GM18498 (cell line): ENCODE data around the gene NEU4.
"Not testable (repeated sequence)": the region's sequence is repeated elsewhere in the genome, so short reads cannot be mapped to it uniquely, and the experiment has no call there.

Experiments
- ATAC-seq: cut with Tn5 transposase; IDR thresholded peaks from one replicate; pipeline ENCODE4 v1.9.1; 2021; ENCODE audit warnings: mild to moderate bottlenecking, moderate library complexity; ENCODE audit not compliant: unreplicated experiment

The NEU4 gene

DNA sequence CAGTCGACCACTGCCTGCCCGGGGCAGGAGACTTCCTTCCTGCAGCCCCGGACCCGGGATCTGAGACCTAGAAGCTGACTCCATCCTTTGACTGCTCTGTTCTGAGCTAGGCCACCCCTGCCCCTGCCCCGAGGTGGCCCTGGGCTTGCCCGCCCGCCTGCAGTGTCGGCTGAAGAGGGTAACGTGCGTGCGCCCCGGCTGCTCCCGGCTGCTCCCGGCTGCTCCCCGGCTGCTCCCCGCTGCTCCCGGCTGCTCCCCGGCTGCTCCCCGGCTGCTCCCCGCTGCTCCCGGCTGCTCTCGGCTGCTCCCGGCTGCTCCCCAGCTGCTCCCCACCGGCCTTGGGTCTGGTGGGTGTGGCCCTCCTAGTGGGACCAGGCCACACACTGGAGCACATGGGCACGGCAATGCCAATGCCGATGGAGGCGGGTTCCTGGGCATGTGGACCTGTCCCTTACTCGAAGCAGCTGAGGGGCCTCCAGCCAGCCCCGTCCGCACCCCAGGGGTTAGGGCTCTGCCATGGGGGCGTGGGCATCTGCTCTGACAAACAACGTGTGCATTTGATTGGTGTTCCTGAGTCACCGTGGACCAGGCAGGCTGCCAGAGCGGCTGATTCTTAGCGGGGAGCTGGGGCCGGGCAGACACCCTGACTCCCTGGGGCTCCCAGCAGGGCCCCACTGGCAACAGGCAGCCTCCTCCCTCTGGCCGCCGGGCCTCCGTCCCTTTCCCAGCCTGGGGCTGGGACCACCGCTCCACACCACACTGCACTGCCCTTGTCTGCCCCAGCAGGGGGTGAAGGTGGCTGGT lies 34.4 kb upstream of the NEU4 start:
- ATAC-seq, result no peak

DNA sequence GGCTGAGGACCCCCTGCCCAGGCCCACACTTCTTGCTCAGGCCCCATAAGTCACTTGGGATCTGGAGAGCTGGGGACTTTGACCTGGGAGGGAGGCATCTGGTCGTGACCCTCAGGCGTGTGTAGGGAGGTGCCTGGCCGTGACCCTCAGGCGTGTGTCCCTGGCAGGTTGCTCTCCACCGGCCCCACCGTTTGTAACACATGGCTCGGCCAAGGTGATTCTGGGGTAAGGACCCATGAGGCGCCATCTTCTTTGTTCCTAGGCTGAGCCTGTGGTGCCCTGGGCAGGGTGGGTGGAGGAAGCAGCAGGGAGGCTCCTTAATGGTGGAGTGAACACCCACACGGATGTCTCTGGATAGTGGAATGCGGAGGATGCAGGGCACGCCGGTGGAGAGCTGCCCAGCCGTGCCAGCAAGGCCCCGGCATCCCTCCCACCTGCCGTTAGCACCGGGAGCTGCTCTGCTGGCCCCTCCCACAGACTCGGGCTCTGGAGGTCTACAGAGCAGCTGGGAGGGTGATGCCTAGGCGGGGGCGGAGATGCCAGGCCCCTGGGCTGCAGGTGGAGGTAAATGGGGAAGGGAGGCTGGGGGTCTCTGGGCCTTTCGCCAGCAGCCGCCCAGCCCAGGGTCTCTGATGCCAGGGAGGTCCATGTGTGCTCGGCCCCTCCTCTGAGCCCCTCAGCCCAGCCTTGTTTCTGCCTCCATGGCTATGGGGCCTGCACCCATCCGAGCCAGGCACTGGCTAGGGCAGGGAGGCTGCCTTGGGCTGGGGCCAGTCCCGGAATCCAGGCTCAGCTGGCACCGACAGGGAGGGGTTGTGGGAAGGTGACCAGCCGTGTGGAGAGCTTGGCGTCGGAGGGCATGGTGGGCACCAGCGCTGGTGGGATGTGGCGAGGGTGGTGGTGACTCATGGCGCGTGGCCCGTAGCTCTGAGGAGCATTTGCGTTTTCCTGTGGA lies 33.5 kb upstream of the NEU4 start:
- no peak for ATAC-seq

DNA sequence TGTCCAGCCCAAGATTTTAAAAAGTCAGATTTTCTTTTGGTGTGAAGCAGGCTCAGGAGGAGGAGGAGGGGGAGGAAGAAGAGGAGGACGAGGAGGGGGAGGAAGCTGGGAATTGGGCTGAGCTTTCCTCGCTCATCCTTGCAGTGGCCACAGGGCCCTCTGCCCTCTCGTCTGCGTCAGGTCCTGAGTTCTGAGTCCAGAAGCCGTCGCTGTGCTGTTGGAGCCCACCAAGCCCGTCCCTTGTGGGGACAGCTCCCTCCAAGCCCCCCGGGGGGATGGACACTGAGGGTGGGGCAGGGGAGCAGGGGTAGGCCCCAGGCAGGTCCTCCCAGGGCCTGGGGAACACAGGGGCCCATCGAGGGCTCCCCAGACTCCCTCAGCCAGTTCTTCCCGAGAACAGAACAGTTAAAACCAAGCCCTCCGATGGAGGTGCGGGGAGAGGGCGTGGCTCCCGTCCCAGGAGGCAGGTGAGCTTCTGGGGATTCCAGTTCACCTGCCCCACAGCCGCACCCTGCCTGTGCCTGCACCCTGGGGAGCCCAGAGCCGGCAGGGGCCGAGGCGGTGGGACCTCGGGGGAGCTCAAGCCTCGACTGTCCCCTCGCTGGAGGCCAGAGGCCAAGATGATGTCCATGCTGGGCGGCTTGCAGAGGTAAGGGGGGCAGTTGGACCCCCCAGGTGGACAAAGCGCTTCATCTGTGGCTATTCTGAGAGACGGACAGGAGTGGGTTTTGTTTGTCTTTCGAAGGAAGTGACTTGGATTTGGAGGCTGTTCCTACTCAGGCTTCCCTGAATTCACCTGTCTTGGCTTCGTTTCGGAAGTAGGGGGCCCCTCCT lies 32.4 kb upstream of the NEU4 start, which contains the start of gene GAL3ST2:
Gene GAL3ST2, plus strand, starts transcription at position 487 of the 834 bp plus-strand sequence. Its CDS starts 134 bp downstream, at position 621.
- no peak for ATAC-seq

DNA sequence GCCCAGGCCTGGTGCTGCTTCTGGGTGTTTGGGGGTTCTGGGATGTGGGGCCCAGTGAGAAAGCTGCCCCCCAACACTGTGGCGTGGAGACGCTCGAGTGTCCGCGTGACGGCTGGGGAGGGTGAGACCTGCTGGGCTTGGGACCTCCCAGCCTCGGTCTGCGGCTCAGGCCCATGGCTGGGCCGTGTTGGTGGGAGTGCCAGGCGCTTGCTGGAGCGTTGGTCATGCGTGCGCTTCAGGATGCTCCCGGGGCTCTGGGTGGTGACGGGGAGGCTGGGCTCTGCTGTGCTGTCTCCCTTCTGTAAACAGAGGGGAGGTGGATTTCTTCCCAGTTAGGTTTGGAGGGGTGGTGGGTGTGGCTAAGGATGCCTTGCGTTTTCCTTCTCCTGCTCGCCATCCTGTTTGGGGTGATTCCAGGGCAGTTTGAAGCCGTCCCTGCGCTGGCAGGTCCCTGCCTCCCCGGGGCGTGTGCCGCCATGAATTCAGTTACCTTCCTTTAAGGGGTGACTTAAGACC lies 31.8 kb upstream of the NEU4 start:
- no peak for ATAC-seq

DNA sequence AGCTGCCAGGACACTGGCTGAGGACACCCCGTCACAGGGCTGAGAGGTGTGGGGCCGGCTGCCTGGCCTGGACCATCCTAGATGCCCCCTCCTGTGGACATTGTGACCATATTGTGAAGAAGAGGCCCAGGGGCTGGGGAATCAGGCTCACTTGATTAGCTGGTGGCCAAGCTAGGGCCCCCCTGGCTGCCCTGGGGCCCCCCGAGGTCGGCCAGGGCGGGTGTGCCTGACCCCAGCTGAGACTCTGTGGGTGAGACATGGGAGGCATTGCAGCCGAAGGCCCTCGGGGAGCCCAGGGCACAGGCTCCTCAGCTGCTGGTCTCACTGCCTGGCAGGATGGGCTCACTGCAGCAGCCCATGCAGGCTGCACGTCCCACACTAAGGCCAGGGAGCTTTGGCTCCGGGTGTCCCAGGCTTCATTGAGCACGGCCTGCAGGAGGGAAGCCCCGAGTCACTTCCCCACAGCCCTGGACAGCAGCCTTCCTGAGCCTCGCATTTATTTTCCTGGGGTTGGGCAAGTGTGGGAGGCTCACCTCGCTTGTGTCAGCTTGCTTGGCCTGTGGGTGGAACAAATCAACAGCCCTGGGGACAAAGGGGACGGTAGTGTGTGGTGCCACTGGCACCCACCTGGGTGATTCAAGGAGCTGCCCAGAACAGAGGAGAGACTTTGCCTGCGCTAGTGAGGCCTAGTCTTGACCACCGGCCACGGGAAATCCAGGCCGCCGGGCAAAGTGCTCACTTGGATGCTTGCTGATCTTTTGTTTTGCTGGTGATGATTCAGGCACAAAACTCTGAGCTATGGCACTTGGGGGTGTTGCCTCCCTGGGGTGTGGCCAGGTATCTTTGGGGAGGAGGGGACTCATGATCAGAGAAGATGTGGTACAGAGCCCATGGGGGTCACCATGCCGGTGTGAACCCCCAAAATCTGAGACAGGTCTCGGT lies 31.0 kb upstream of the NEU4 start:
- ATAC-seq, result no peak

DNA sequence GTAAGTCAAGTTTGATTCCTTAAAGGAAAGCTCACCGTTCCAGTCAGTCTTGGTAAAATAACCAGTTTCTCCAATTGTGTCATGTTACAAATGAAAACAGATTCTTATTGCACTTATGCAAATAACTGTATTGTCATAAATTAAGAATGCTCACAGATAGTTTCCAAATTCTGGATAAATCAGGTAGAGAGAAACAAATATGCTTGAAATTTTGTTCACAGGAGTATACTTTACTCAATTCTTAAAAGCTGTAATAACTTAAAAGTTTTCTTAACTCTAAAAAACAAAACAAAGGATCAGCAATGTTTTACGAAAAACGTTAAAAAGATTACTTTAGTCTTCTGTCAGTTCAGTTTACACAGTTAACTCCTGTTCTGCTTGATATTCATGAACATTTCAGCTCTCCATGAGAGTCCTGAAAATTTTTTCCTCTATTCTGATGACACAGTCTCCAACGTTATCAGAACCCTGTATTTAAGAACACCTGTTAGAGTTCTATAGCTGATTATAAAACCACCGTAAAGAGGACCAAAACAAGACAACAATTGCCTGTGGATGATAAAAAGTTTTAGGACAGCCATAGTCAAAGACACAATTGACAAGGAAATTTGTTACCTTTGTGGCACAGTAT lies 27.9 kb upstream of the NEU4 start:
- no peak for ATAC-seq

DNA sequence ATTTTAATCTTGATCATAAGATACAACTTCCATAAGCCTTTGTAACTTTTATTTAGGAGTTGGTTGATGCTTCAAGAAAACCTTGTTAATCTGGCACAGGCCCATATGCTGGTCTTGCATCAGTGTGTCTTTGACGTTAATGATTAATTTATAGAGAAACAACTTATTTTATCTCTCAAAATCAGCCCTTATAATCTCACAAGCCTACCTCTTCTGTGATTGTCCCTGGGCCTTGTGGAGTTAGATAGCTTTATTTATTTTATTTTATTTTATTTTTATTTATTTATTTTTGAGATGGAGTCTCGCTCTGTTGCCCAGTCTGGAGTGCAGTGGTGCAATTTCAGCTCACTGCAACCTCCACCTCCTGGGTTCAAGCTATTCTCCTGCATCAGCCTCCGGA lies 26.9 kb upstream of the NEU4 start:
- not testable (repeated sequence) for ATAC-seq

DNA sequence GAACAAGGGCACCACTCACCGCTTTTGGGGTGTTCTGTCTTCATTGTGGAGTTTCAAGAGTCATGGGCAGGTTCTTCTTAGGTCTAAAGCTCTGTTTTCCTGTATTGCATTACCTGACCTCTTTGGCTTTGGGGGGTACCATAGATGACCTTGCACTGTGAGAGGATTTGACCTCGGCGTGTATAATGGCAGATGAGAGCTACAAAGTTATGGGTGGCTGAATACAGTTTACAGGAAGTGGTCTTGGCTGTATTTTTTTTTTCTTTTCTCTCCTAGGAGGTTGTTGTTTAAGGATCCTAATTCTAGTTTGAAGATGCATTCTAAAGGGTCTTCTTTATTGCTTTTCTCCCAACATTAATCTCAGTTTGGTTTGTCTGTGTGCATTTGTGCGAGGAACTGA lies 20.9 kb upstream of the NEU4 start:
- ATAC-seq, result no peak

DNA sequence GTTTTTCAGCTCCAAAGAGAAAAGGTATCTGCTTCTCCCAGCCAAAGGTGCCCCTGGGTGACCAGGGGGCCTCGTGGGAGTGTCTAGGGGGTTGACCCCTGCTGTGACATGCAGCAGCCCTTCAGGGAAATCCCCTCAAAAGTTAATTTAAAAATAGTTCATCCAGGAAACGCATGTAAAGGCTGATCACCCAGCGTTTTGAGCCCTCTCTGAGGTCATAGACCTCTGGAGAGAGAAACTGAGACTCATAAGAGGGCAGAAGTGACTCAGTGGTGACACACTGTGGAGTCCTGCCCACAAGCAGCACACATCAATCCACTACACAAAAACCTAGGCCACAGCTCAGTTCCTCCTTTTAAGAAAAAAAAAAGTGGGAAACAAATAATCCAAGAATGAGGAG lies 20.4 kb upstream of the NEU4 start:
- ATAC-seq, result no peak

DNA sequence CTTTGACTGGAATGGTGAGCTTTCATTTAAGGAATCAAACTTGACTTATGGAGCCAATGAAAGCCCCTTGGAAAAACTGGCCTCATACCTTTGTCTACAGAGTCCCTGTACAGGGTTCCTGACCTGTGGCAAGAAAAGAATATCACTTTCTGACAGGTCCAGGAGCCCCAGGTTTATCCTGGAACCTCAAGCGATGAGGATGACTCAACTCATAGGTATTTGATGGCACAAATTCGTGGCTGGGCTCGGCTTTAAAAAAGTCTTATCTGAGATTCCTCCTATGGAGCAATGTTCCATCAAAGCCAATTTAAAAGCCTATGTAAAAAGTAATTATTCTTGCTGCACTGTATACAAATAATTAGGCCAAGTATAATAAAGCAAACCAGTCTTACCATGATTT lies 17.6 kb upstream of the NEU4 start:
- ATAC-seq, result not testable (repeated sequence)

DNA sequence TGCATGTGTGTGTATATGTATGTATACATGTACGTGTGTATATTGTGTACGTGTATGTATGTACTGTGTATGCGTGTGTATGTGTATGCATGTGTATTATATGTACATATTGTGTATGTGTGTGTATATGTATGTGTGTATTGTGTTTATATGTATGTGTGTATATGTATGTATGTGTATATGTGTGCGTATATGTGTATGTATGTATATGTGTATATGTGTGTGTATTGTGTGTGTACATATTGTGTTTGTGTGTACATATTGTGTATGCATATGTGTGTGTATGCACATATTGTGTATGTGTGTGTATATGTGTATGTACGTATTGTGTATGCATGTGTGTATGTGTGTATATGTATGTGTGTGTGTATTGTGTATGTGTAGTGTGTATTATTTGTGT lies 15.6 kb upstream of the NEU4 start:
- no peak for ATAC-seq

DNA sequence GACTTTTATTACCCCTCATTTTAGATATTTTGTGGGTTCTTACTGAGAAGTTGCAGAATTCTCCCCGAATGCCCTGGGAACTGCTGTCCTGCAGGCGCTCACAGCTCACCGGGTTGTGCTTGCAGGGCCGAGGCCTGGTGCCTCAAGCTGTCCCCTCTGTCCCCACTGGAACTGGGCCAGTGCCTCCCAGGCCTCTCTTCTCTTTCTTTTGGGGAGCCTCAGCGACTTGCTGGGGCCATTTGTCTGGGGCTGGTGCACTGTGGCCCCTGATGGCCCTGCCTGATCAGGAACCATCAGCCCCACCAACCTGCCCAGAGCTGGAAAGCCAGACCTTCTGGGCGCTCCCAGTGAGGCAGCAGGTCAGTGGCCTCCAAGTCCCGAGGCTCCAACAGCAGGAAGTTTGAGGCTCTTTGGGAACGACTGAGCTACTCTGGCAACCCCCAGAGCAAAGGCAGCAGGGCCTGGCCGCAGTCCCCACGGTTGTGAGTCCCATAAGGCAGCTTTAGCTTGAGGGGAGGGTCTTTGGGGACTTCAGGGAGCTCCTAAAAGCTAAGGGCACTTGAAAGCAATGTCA lies 14.7 kb upstream of the NEU4 start:
- ATAC-seq, result no peak

DNA sequence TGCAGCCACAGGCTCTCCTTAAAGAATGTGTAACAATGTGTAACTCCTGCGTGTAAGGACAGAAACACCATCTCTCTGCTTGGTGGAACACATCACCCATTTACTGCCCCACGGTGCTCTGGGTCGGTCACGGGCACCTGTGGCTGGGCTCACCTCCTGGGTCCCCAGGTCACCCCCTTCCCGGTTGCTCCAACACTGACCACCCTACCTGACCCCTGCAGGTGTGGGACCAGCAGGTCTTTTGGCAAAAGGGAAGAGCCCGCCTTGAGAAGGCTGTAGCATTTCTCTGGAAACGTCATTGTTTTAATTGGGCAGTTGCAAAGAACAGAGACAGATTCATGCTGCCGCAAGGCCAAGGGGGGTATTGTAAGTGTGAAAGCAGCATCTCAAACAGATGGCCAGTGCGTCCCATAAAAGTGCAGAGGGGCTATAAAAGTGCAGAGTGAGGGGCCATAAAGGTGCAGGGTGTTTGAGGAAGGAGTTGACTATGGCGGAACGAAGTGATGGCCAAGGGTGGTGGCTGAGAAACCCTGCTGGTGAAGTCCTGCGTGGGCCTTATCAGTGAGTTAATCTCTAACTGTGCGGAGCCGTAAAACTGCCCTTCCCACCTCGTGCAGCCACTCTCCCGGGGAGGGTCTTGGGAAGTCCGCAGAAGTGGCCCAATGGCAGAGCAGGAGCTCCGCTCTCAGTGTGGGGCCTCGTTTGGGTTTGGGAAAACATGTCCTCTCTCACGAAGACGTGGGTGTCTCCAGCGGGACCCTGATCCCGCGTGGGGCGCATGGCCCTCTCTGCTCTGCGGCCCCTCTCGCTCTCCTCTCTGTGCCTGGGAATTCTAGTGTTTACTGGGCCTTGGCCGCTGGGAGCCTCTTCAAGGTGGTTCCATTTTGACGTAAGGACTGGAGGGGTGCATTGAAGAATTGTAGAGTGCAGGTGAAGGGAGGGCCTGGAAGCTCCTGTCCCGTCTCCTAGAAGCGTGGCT lies 13.7 kb upstream of the NEU4 start:
- ATAC-seq, result no peak

DNA sequence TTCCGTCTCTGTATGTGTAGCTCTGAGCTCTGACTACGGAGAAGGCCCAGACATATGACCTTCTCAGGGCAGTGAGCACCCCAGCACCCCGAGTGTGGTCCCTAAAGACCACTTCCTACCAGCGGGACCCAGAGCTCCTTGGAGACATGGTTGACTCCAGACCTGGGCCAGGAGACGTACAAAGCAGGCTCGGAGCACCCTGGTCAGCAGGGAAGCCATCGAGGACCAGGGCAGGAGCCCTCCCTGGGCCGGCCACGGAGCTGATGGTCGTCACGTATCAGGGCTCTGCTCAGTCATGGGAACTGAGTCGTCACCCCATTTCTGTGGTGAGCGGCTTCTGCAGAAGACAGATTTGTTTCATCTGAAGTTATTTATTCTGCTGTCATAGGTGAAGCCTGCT lies 12.8 kb upstream of the NEU4 start:
- no peak for ATAC-seq

DNA sequence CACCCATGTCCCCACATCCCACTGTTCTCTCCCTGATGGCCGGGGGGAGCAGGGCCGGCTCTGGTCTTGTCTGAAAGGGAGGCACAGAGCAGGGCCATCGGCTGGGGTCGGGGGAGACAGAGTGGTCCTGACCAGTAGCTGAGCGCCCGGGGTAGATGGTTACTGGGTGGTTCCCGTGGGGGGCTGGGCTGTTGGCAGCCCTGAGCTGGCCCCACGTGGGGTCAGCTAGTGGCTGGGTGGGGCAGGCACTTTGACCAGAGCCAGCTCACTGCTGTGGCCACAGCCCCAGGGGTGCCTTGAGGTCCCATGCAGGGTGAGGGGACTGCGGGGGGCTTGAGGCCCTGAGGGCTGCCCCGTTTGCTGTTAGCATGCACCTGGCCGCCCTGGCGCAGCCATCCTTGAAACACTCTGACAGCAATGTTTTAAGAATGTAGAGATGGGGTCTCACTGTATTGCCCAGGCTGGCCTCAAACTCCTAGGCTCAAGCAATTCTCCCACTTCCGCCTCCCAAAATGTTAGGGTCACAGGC lies 12.3 kb upstream of the NEU4 start:
- no peak for ATAC-seq

DNA sequence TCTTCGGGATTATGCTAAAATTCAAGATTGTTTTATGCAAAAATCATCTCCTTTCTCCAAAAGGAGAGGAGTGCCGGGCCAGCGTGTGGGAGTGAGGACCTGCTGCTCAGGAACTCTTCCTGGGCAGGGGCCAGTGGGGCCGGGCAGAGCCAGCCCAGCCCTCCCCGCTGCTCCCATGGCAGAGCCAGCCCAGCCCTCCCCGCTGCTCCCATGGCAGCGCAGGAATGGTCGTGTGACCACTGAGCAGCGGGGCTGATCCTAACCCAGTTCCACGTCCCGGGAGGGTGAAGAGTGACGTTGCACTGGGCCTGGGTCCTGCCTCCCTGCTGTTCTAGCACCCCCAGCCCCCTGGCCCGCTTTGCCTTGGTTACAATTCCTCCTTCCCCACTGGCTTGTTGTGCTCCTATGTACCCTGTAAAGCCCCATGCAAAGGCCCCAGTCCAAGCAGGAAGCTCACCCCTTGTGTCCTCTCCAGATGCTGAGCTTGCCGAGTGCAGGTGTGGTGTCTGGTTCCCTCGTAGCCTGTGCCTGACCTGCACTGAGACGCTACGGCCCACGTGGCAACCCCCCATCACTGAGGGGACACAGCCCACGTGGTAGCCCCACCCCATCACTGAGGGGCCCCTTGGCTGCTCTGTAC lies 11.4 kb upstream of the NEU4 start:
- no peak for ATAC-seq

DNA sequence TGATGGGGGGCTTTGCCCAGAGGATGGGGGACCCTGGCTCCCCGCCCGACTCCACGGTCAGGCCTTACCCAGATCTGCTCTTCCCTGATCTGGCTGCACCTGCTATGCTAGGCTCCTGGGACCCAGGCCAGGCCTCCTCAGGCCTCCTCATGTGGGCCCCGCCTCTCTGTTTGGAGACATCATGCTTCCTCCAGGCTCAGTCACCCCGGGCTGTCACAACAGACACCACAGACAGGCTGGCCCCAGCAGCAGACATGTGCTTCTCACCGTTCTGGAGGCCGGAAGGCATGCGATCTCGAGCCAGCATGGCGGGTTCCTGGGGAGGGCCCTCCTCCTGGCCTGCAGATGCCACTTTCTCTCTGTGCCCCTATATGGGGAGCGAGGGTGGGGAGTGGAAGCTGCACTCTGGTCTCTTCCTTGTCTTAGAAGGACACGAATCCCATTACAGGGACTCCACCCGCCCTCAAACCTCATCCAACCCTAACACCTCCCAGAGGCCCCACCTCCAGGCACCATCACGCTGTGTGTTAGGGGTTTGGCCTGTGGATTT lies 10.8 kb upstream of the NEU4 start:
- ATAC-seq, result no peak
